ENCODE measurements around the gene GID8. TPM values are rescaled to one million over a fixed set of nuclear protein-coding genes. Genes with fewer than 3 reads are reported as not detected.
A peak's percentile ranks its signal among the peaks of the same experiment; 100 is the strongest.

Gene GID8
- total and polyA plus RNA-seq, 2 of the 13 experiments (the other 11 are each of a cell fraction or from before 2014, with no cell fraction given) = 39.6 to 59.8 TPM

- no peak for TF ChIP-seq HES4 (CRISPR knock-in tag; IDR thresholded peaks at IDR 0.05; ENCODE audit: borderline replicate concordance)
- TF ChIP-seq GTF3A (CRISPR knock-in tag; conservative IDR thresholded peaks at IDR 0.05) = 0 out of 2 replicates have a peak, but pooled peaks have one; percentile 75
- peak; percentile 99 for TF ChIP-seq MEIS1 (CRISPR knock-in tag; IDR thresholded peaks at IDR 0.05; ENCODE audit: borderline replicate concordance)
- no peak for TF ChIP-seq PHB2 (IDR thresholded peaks at IDR 0.05; ENCODE audit: partially characterized antibody)
- TF ChIP-seq ZSCAN21 (CRISPR knock-in tag; IDR thresholded peaks at IDR 0.05; ENCODE audit: borderline replicate concordance) = peak; percentile 33; the same call in 1 of the 2 replicates
- no peak for TF ChIP-seq KAT2B (IDR thresholded peaks at IDR 0.05; ENCODE audit: borderline replicate concordance, low read depth, low read length)
- TF ChIP-seq ISX (CRISPR knock-in tag; conservative IDR thresholded peaks at IDR 0.05) = no peak
- peak; percentile 95 for TF ChIP-seq SIX1 (CRISPR knock-in tag; IDR thresholded peaks at IDR 0.05; ENCODE audit: borderline replicate concordance)
- TF ChIP-seq HNRNPL (IDR thresholded peaks at IDR 0.05; ENCODE audit: low read depth, low read length) = no peak
- TF ChIP-seq ZFP82 (CRISPR knock-in tag; IDR thresholded peaks at IDR 0.05; ENCODE audit: borderline replicate concordance) = no peak
- no peak for TF ChIP-seq PRDM4 (CRISPR knock-in tag; IDR thresholded peaks at IDR 0.05; ENCODE audit: borderline replicate concordance)
- no peak for TF ChIP-seq ZNF720 (CRISPR knock-in tag; IDR thresholded peaks at IDR 0.05)
- peak; percentile 72 for TF ChIP-seq SOX13 (IDR thresholded peaks at IDR 0.05)
- TF ChIP-seq SOX13 (CRISPR knock-in tag; conservative IDR thresholded peaks at IDR 0.05 in 1 of 2, IDR thresholded peaks at IDR 0.05 in 1 of 2) = peak in 1 of 2 experiments; percentile 94; a peak in 2 of 4 replicates
- TF ChIP-seq ZSCAN9 (CRISPR knock-in tag; IDR thresholded peaks at IDR 0.05; ENCODE audit: borderline replicate concordance) = peak; percentile 85
- TF ChIP-seq U2AF1 (optimal IDR thresholded peaks at IDR 0.05; ENCODE audit: low read depth, low read length) = no peak
- peak; percentile 99 for TF ChIP-seq NCOA1 (CRISPR knock-in tag; IDR thresholded peaks at IDR 0.05)
- TF ChIP-seq ZNF713 (CRISPR knock-in tag; IDR thresholded peaks at IDR 0.05) = peak; percentile 99
- TF ChIP-seq ZNF512B (CRISPR knock-in tag; IDR thresholded peaks at IDR 0.05; ENCODE audit: borderline replicate concordance) = no peak
- peak; percentile 99 for TF ChIP-seq ZNF580 (CRISPR knock-in tag; IDR thresholded peaks at IDR 0.05; ENCODE audit: borderline replicate concordance, low read depth)
- TF ChIP-seq ZFP37 (CRISPR knock-in tag; IDR thresholded peaks at IDR 0.05; ENCODE audit: borderline replicate concordance) = 0 out of 2 replicates have a peak, but pooled peaks have one; percentile 86
- TF ChIP-seq FOXJ3 (CRISPR knock-in tag; IDR thresholded peaks at IDR 0.05; ENCODE audit: borderline replicate concordance) = peak; percentile 95; the same call in 1 of the 2 replicates
- TF ChIP-seq ZNF703 (CRISPR knock-in tag; IDR thresholded peaks at IDR 0.05; ENCODE audit: borderline replicate concordance) = peak; percentile 84
Measured at GRCh38 chr20:62916703-62917476, 21.1 kb upstream of the GID8 start (continued).
